Activated CD8-positive, alpha-beta memory T cell treated with anti-CD3 and anti-CD28 coated beads, Interleukin-2, amount 50 U/mL, for 1 hour (primary cell): ENCODE results near the gene GOLGB1.
A peak's percentile ranks its signal among the peaks of the same experiment; 100 is the strongest.
"Not testable (repeated sequence)": the region's sequence is repeated elsewhere in the genome, so short reads cannot be mapped to it uniquely, and the experiment has no call there.

Experiments used
- DNase-seq: peaks from one replicate; pipeline ENCODE4 v3.0.0-alpha.2; 2020; ENCODE audit errors: extremely low read depth

GOLGB1 gene

GRCh38 chr3:121749276-121750086, at the start of gene GOLGB1:
GOLGB1 (minus strand) TSS chr3:121749741; CDS start chr3:121730971, 18,770 bp downstream.
- peak; percentile 89 for DNase-seq

GRCh38 chr3:121796970-121797369, 47.4 kb upstream of the GOLGB1 start:
- no peak for DNase-seq

DNA sequence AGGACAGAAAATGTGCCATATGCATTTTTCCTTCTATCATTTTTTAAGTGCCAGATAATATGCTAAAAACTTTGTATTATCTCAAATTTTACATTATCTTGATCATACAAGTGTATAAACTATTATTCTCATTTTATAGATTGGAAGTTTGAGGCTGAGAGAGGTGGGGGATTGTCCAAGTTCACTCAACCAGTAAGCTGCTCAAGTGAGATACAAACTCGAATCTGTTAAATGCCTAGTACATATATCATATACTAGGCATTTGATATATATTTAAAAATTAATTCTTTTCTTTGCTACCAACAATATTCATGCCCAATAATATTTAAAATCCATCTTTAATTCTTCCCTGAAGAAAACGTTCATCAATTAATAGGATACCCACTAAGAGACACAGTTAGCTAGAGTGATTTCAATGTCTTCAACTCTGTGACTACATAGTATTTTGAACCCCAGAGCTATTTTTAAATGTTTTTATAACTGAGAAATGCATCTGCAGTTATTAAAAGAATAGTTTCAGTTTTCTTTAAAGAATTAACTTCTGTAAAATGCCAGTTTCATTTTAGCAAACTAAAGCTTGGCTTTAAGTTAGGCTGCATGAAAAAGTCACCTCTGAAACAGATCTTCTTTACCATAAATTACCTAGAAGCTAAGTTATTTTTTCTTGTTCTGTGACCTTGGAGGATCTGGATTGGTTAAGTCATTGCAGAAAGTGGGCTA, 44.9 kb upstream of the GOLGB1 start:
- no peak for DNase-seq

DNA sequence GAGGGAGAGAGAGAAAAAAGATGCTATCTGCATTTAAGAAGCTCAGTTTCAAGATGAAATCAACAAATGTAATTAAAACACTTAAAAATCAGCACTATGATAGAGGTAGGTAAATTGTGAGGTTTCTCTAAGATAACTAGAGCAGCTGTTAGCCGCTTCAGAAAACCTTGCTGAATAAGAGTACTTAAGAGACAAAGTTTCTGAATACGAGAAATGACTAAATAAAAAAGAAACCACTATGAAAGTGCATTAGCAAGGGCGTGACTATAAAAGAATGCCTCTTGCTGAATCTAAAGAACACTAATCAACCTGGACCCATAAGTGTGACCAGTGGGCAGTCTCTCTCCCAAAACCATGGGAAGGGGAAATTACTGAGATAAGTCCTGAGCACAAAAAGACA, 43.5 kb upstream of the GOLGB1 start:
- no peak for DNase-seq

DNA sequence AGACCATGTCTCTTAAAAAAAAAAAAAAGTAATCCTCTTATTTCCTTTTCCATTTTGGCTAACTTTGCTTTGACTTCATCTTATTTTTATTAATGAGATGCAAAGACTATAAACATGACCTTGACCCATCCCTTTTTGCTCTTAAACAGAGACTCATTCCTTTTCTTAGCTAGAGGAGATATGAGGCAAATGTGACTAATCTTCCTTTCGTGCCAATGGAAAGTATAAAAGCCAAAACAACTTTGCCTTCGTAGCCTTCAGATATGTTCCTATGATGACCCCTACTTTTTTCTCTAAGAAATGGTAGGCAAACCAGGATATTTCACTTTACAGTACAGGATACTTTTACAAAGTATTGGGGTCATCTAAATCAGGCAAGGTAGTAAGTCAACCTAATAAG, 36.9 kb upstream of the GOLGB1 start:
- no peak for DNase-seq

DNA sequence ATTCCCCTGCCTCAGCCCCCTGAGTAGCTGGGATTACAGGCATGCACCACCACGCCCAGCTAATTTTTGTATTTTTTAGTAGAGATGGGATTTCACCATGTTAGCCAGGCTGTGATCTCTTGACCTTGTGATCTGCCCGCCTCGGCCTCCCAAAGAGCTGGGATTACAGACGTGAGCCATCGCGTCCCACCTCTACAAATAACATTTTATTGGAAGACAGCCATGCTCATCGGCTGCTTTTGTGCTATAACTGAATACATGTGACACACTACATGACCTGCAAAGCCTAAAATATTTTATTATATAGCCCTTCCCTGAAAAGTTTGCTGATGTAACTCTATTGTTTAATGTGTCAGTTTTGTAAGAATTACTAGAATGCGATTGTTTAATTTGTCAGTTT, 33.2 kb upstream of the GOLGB1 start:
- DNase-seq: not testable (repeated sequence)

DNA sequence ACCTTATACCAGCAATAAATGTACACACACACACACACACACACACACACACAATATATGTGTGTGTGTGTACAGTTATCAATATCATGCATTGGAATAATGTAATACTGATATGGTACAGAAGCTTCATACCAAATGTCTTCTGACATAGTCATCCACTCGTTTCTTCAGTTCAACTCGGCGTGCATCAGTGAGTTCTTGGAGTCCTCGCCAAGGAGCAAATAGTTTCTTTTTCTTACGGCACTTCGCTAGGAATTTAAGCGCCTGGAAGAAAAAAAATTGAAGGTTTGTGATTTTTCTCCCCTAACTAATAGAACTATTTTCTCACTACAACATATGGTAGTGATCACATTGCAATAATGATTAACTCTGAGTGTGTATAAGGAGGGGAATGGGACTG, 32.1 kb upstream of the GOLGB1 start:
- no peak for DNase-seq

GRCh38 chr3:121775095-121775494, 25.6 kb upstream of the GOLGB1 start:
- not testable (repeated sequence) for DNase-seq

DNA sequence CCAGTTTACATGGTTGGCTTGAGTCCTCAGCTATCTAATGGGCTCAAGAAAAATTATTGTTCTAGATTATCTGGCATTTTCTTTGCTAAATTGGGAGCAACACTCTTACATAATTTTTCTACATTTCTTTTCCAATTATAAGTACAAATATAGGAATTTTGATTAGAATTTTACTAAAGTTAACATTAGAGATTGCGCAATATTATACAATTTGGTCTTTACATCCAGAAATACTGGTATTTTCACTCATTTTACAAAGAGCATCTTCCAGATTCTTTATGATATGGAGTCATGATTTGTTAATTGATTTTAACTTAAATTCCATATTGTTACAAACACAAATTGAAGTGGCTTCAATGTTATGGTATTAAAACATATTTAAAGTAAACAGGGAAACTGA, 19.7 kb upstream of the GOLGB1 start:
- no peak for DNase-seq

GRCh38 chr3:121768452-121768851, 18.9 kb upstream of the GOLGB1 start:
- no peak for DNase-seq

DNA sequence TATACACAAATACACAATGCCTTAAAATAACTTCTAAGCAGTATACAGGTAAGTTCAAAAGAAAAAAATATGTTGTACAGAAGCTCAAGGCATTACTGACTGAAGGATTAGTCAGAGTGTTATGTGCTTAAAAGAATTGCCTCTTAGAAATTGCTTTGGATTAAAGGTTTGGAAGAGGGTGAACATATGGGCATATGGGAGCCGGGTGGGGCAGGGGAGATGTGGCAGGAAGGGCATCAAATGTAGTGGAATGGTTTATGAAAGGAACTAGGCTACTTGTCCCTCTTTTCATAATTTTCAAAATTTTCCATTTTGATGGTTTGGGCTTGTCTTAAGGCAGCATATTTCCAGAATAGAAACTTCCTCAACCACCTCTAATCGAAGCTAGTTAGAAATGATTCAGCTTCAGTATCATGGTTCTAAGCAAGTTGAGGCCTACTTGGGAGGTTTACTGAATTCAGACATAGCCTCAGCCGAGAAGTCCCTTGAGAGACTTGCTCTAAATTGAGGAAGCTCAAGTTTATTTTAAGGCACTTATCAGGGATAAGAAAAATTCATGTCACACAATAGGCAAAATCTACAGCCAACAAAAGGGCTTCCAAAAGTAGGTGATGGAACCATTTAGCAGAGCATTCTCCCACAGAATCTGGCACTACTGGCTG, 10.1 kb upstream of the GOLGB1 start:
- DNase-seq: no peak

GRCh38 chr3:121758727-121759450, 9.3 kb upstream of the GOLGB1 start:
- no peak for DNase-seq

GRCh38 chr3:121757812-121758545, 8.4 kb upstream of the GOLGB1 start:
- DNase-seq: no peak

DNA sequence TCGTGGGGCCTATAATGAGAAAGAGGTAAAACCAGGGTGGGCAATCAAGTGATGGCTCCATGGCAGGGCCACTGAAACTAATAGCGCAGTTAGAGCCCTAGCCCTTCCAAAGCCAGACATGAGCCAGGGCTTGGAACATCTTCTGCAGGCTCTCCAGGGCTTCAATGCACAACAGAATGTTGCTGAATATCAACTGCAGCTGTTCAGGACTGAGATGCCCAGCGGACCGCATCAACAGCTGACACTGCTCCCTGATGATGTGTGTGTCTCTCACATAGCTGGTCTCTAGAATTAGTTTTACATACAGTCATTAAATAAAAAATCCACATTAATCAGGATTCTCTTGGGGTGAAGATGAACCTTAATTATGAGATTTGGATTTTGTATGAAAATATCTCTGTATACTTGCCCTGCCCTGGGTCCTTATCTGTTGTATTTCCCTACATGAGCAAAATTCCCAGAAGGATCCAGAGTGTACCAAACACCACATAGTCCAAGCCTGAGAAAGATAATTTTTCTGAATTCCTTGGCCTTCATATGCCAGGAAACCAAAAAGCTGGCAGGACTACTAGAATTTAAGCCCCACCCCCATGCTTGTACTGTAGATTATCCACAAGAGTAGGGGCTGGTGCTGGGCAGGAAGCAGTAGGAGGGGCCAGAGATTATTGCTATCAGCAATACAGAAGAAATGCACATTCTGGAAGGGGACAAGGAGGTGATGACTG, 7.7 kb upstream of the GOLGB1 start:
- no peak for DNase-seq

DNA sequence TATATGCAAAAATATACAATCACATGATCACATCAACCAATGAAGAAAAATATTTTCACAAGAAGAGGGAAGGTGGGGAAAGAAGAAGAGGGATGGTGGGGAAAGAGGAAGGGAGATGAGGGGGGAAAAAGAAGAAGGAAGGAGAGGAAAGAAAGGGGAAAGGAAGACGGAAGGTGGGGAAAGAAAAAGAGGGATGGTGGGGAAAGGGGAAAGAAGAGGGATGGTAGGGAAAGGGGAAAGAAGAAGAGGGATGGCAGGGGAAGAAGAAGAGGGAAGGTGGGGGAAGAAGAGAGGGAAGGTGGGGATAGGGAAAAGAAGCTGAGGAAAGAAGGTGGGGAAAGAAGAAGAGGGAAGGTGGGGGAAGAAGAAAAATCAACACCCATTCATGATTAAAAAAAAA, 3.2 kb upstream of the GOLGB1 start:
- DNase-seq: no peak

DNA sequence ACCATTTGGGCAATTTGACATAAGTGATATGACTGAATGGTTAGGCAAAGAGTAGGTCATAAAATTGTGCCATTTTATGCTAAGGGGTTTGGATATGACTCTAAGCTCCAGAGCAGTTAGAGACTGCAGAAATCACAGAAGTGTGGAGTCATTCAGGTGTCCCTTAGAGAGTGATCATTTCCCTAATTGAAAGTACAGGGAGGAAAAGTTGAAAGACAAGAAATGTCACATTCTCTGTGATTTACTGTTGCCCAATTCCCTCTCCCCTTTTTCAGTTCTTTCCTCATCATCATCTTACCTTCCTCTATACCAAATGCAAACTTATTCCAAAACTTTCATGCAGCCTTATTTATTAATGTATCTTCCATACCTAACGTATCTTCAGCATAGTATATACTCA, 2.7 kb upstream of the GOLGB1 start:
- DNase-seq: no peak

DNA sequence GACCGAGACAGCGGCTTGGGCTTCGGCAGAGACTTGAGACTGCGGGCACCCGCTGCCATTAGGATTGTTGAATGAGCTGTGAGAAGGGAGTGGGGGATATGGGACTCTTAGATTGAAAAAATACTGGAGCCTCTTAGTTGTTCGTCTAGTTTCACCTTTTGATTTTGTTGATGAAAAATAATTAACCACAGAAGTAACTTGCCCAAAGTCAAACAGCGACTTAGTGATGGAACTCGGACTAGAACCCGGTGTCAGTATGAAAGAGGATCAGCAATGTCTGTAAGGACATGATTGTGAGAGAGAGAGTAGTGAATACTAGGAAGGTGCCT, 510 bp upstream of the GOLGB1 start:
- no peak for DNase-seq

GRCh38 chr3:121748680-121749275, 763 bp downstream of the GOLGB1 start:
- DNase-seq: no peak

DNA sequence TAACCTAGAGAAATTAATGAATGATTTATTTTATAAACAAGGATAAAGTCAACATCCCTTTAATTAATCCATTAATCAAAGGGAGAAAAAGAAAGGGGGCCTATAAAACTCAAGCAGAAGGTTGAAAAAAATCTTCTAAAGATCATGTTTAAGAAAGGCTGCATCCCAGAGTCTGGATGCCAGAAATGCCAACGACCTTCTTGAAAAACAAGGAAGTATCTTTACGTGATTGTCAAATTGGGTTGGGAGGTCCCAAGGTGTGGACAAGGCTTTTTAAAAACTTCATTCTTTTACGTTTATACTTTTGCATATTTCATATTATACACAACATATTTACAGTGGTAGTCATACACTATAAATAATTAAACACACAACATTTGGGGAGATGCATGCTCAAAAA, 1.6 kb downstream of the GOLGB1 start:
- DNase-seq: no peak

DNA sequence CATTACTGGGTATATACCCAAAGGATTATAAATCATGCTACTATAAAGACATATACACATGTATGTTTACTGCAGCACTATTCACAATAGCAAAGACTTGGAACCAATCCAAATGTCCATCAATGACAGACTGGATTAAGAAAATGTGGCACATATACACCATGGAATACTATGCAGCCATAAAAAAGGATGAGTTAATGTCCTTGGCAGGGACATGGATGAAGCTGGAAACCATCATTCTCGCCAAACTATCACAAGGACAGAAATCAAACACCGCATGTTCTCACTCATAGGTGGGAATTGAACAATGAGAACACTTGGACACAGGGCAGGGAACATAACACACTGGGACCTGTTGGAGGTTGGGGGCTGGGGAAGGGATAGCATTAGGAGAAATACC, 6.4 kb downstream of the GOLGB1 start:
- not testable (repeated sequence) for DNase-seq
